ENCODE data around the gene XPNPEP1.

The XPNPEP1 gene

GRCh38 chr10:109819807-109820206 is 103.5 kb downstream of the XPNPEP1 start:
- DNase-seq (ENCODE audit: insufficient read length, low spot score) (no peak), FAIRE-seq (no peak)
- TF ChIP-seq CTCF (IDR thresholded peaks at IDR 0.05; ENCODE audit: insufficient read depth, missing control alignments), result no peak
